Measurements from ENCODE around the gene MXD3.

Gene MXD3

GRCh38 chr5:177353093-177353492 is 41.4 kb upstream of the MXD3 start:
- H3K4me2 ChIP-seq (ENCODE audit: low read depth, low read length) = no peak overlapping the region
- H3K4me1 ChIP-seq (ENCODE audit: low read length) = peaks cover 39% of the 10 kb centered on the region
- no peaks in the 10 kb centered on the region for H3K27me3 ChIP-seq (replicated peaks; ENCODE audit: insufficient read depth, low read length)
- DNase-seq = no peak
- H4K20me1 ChIP-seq (ENCODE audit: insufficient read depth, low read length) = no peaks in the 10 kb centered on the region
- no peaks in the 10 kb centered on the region for H3K36me3 ChIP-seq (replicated peaks; ENCODE audit: insufficient read depth, low read length)
- no peaks in the 10 kb centered on the region for H3K9me3 ChIP-seq (replicated peaks; ENCODE audit: insufficient read depth, low read length)
- H2AFZ ChIP-seq (ENCODE audit: low read length) = no peak overlapping the region
- no peak overlapping the region for H3K27ac ChIP-seq (ENCODE audit: low read length)
- H3K79me2 ChIP-seq (ENCODE audit: low read length) = peaks cover 37% of the 10 kb centered on the region
- H3K9ac ChIP-seq (ENCODE audit: low read length) = no peak overlapping the region
- no peak overlapping the region for H3K4me3 ChIP-seq (ENCODE audit: low read length)
- no peaks in the 10 kb centered on the region for H3K9me2 ChIP-seq (replicated peaks; ENCODE audit: insufficient read depth, low read length)
- H3F3A ChIP-seq (ENCODE audit: insufficient read depth, low read length) = peaks cover 7% of the 10 kb centered on the region; the same call in 1 of the 2 replicates
- TF ChIP-seq EZH2 (optimal IDR thresholded peaks at IDR 0.05; ENCODE audit: low read depth, low read length) (no peak), EZH2phosphoT487 (IDR thresholded peaks at IDR 0.05; ENCODE audit: low read length) (no peak), CTCF (IDR thresholded peaks at IDR 0.05; ENCODE audit: low read length) (no peak)

DNA sequence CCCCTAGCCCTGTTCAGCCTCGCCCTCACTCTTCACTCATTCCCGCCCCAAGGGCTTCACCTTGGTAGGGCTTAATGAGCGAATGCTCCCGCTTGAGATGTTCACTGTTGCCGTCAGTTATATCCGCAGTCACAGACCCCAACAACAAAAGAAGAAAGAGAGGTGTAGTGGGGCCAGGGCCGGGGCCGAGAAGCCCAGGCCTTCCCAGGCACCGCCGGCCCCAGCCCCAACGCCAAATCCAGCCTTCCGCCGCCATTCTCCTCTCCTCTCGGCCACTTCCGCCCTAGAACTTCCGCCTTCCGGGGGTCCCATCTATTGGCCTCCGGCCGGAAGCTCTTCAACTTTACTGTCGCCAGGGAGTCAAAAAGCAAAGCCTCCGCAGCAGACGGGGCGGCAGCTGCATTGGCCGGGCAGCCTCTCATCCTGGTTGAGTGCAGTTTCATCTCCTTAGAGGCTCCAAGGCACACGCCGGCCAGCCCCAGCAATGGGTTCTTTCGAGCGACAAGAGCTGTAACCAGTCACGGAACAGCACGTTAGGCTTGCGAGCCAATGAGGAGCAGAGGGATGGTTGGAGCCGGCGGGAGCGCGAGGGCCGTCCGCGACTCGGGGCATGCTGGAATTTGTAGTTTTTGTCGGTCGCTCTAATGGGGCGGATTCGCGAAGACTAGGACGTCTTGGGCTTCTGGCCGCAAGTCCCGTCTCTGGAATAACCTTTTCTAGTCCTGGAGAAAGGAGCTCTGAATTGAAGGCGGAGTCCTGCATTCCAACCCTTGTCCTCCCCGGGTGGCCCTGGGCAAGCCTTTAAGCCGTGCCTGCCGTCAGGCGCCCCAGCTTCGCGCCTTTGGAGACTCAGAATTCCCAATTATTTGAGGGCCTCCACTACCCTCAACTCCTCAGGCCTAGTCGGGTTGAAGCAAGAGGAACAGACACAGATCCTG is 40.0 kb upstream of the MXD3 start, which contains the start of gene LMAN2:
TSS of gene LMAN2 (minus strand) at position 277 of the 938 bp plus-strand sequence. CDS start at position 256, 21 bp downstream.
- Histone ChIP-seq H3K79me2 (ENCODE audit: low read length) (peaks cover 48% of the 10 kb centered on the region), H4K20me1 (ENCODE audit: insufficient read depth, low read length) (no peaks in the 10 kb centered on the region), H3K4me1 (ENCODE audit: low read length) (peaks cover 30% of the 10 kb centered on the region), H3K4me3 (ENCODE audit: low read length) (peak within 1 kb of the TSS; percentile 99), H3K9ac (ENCODE audit: low read length) (peak within 1 kb of the TSS; percentile 90), H3K27ac (ENCODE audit: low read length) (peak within 1 kb of the TSS; percentile 91), H3K9me3 (replicated peaks; ENCODE audit: insufficient read depth, low read length) (no peaks in the 10 kb centered on the region), H3K27me3 (replicated peaks; ENCODE audit: insufficient read depth, low read length) (no peaks in the 10 kb centered on the region), H3K9me2 (replicated peaks; ENCODE audit: insufficient read depth, low read length) (no peaks in the 10 kb centered on the region), H3F3A (ENCODE audit: insufficient read depth, low read length) (0 out of 2 replicates have a peak, but pooled peaks cover 7% of the 10 kb centered on the region), H2AFZ (ENCODE audit: low read length) (peak within 1 kb of the TSS; percentile 99), H3K36me3 (replicated peaks; ENCODE audit: insufficient read depth, low read length) (no peaks in the 10 kb centered on the region), H3K4me2 (ENCODE audit: low read depth, low read length) (peak within 1 kb of the TSS; percentile 94)
- no peak for TF ChIP-seq CTCF (IDR thresholded peaks at IDR 0.05; ENCODE audit: low read length)
- no peak for TF ChIP-seq EZH2 (optimal IDR thresholded peaks at IDR 0.05; ENCODE audit: low read depth, low read length)
- TF ChIP-seq EZH2phosphoT487 (IDR thresholded peaks at IDR 0.05; ENCODE audit: low read length) = no peak
- peak; percentile 96 for DNase-seq

DNA sequence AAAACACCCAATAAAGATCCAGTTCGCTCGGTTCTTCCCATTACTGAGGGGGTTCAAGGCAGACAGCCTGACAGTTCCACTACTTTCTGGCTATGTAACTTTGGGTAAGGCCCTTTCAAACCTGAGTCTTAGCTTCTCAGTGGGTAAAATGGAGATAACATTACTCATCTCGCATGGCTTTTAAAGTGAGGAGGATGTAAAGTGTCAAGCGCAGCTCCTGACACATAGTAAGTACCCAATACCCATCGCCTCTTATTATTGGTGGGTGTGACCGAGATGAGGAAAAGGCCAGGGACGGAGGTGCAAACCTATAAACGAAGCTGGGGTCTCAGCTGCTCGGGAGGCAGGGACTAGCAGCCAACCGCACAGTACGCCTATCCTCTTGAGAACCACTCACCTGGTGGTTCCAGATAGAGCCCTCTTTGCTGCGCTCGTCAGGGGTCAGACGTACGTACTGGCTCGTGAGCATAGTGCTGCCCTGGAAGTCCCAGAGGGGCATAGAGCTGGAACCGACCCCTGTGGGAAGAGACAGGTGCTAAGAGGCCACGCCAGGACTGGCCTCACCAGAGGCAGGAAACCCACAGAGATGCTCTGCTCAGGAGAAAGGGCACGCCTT is 39.2 kb upstream of the MXD3 start:
- peak overlapping the region; percentile 94 for H3K4me2 ChIP-seq (ENCODE audit: low read depth, low read length)
- peaks cover 23% of the 10 kb centered on the region for H3K4me1 ChIP-seq (ENCODE audit: low read length)
- H3K4me3 ChIP-seq (ENCODE audit: low read length) = peak overlapping the region; percentile 99
- H3K9me2 ChIP-seq (replicated peaks; ENCODE audit: insufficient read depth, low read length) = no peaks in the 10 kb centered on the region
- TF ChIP-seq CTCF (IDR thresholded peaks at IDR 0.05; ENCODE audit: low read length) (no peak), EZH2phosphoT487 (IDR thresholded peaks at IDR 0.05; ENCODE audit: low read length) (no peak), EZH2 (optimal IDR thresholded peaks at IDR 0.05; ENCODE audit: low read depth, low read length) (no peak)
- no peaks in the 10 kb centered on the region for H3K27me3 ChIP-seq (replicated peaks; ENCODE audit: insufficient read depth, low read length)
- H3K36me3 ChIP-seq (replicated peaks; ENCODE audit: insufficient read depth, low read length) = no peaks in the 10 kb centered on the region
- no peaks in the 10 kb centered on the region; the same call in 1 of the 2 replicates for H4K20me1 ChIP-seq (ENCODE audit: insufficient read depth, low read length)
- H3F3A ChIP-seq (ENCODE audit: insufficient read depth, low read length) = 0 out of 2 replicates have a peak, but pooled peaks cover 7% of the 10 kb centered on the region
- peak overlapping the region; percentile 91 for H3K27ac ChIP-seq (ENCODE audit: low read length)
- H3K79me2 ChIP-seq (ENCODE audit: low read length) = peaks cover 56% of the 10 kb centered on the region
- DNase-seq = peak; percentile 7
- peak overlapping the region; percentile 90 for H3K9ac ChIP-seq (ENCODE audit: low read length)
- H3K9me3 ChIP-seq (replicated peaks; ENCODE audit: insufficient read depth, low read length) = no peaks in the 10 kb centered on the region
- peak overlapping the region; percentile 99 for H2AFZ ChIP-seq (ENCODE audit: low read length)

Measured in MM.1S (cell line).